Spinal cord (tissue), 10 donors: ENCODE data around the gene DISC1. TPM values are rescaled to one million over a fixed set of nuclear protein-coding genes. Genes with fewer than 3 reads are reported as not detected.

Experiments used
- DNase-seq, 6 donors: peaks; one replicate each; pipeline versions ENCODE4 v3.0.0 to v3.0.0-alpha.2; 2013 to 2015; ENCODE audit warnings: low spot score in 6 of 6, low read depth in 4 of 6
- H3K27ac ChIP-seq: one replicate; pipeline ENCODE4 v1.5.1; 2013; ENCODE audit warnings: low read depth, low read length, control low read depth
- H3K27me3 ChIP-seq: one replicate; pipeline ENCODE4 v1.6.1; 2013; ENCODE audit warnings: low read length; ENCODE audit not compliant: control insufficient read depth, insufficient read depth
- H3K36me3 ChIP-seq: one replicate; pipeline ENCODE4 v1.6.1; 2013; ENCODE audit warnings: low read length; ENCODE audit not compliant: control insufficient read depth, insufficient read depth
- H3K4me1 ChIP-seq: one replicate; pipeline ENCODE4 v1.6.1; 2013; ENCODE audit warnings: low read length; ENCODE audit not compliant: control insufficient read depth, insufficient read depth
- H3K4me3 ChIP-seq: one replicate; pipeline ENCODE4 v1.5.1; 2013; ENCODE audit warnings: low read depth, low read length, control low read depth
- H3K9me3 ChIP-seq: one replicate; pipeline ENCODE4 v1.6.1; 2013; ENCODE audit warnings: low read length; ENCODE audit not compliant: control insufficient read depth, insufficient read depth
- WGBS: methylation state at CpG from one replicate; pipeline ENCODE4 v1.1.5; 2013; ENCODE audit warnings: missing lambda C conversion rate; ENCODE audit not compliant: insufficient coverage; 5-methylcytosine and 5-hydroxymethylcytosine counted together
- polyA plus RNA-seq, 2 donors: library from polyadenylated mRNA; unstranded; fragments of 120-200 nt; gene quantifications; one replicate each; pipeline ENCODE4 v1.2.1, GENCODE V29; 2013; ENCODE audit not compliant: insufficient read length in 2 of 2
- total RNA-seq, 2 donors: library from RNA; depleted of rRNA in 1 of 2; stranded (reverse); fragments of 120-200 nt in 1 of 2; fragments of >200 nt in 1 of 2; gene quantifications; one replicate each; pipeline versions ENCODE4 v1.2.3 to v1.2.4, GENCODE V29; 2013 to 2014
- donor health status: healthy.

The DISC1 gene
- total and polyA plus RNA-seq, 4 donors: 8.3 to 22.1 (median 13.7) TPM

DNA sequence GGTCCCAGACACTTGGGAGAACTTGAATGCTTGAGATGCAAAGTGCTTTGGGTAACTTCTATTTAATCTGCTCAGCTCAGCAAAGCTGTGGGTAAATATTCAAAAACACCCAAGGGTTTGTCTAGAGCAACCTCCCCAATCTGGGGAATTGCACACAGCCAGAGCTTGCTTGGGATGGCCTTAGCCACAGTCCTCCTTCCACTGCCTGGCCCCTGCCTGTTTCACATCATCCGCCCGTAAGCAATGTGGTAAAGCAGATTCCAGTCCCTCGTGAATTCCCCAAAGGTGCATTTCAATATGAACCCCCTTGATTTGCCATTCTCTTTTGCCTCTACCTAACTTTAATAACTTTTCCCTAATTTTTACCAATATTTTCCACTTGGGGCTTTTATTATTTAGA lies 418.1 kb downstream of the DISC1 start:
- 78% methylated on average over 3 of the region's 3 CpGs for WGBS
- no peaks in the 10 kb centered on the region for H3K4me1 ChIP-seq
- H3K27ac ChIP-seq: no peak overlapping the region
- no peaks in the 10 kb centered on the region for H3K27me3 ChIP-seq
- H3K9me3 ChIP-seq: no peaks in the 10 kb centered on the region
- H3K4me3 ChIP-seq: no peak overlapping the region
- H3K36me3 ChIP-seq: no peaks in the 10 kb centered on the region
- no peak for DNase-seq

- Histone ChIP-seq H3K36me3 (no peaks in the 10 kb centered on the region), H3K27me3 (no peaks in the 10 kb centered on the region), H3K27ac (no peak overlapping the region), H3K4me1 (no peaks in the 10 kb centered on the region), H3K9me3 (no peaks in the 10 kb centered on the region), H3K4me3 (no peak overlapping the region)
- 43% methylated on average over 5 of the region's 8 CpGs for WGBS
- no peak for DNase-seq
These were observed 418.8 kb downstream of the DISC1 start for GRCh38 chr1:232045139-232045994.

GRCh38 chr1:232046451-232047306 lies 420.1 kb downstream of the DISC1 start:
- no CpG with 5 or more reads among the region's 3 CpGs for WGBS

GRCh38 chr1:232047473-232047872 lies 420.9 kb downstream of the DISC1 start:
- Histone ChIP-seq H3K4me1 (no peaks in the 10 kb centered on the region), H3K27ac (no peak overlapping the region), H3K4me3 (no peak overlapping the region), H3K36me3 (no peaks in the 10 kb centered on the region), H3K9me3 (no peaks in the 10 kb centered on the region), H3K27me3 (no peaks in the 10 kb centered on the region)
- WGBS: 83% methylated on average over 1 of the region's 2 CpGs
- no peak for DNase-seq

More at GRCh38 chr1:232046451-232047306, 420.1 kb downstream of the DISC1 start:
- no peaks in the 10 kb centered on the region for H3K9me3 ChIP-seq
- H3K27me3 ChIP-seq: no peaks in the 10 kb centered on the region
- H3K27ac ChIP-seq: no peak overlapping the region
- no peaks in the 10 kb centered on the region for H3K4me1 ChIP-seq
- H3K4me3 ChIP-seq: no peak overlapping the region
- DNase-seq: no peak
- no peaks in the 10 kb centered on the region for H3K36me3 ChIP-seq

- Histone ChIP-seq H3K36me3 (no peaks in the 10 kb centered on the region), H3K4me3 (no peak overlapping the region), H3K9me3 (no peaks in the 10 kb centered on the region), H3K4me1 (no peaks in the 10 kb centered on the region), H3K27me3 (no peaks in the 10 kb centered on the region), H3K27ac (no peak overlapping the region)
- WGBS: 86% methylated on average over 6 of the region's 7 CpGs
- DNase-seq: no peak
These were observed 421.9 kb downstream of the DISC1 start for GRCh38 chr1:232048481-232048880.

DNA sequence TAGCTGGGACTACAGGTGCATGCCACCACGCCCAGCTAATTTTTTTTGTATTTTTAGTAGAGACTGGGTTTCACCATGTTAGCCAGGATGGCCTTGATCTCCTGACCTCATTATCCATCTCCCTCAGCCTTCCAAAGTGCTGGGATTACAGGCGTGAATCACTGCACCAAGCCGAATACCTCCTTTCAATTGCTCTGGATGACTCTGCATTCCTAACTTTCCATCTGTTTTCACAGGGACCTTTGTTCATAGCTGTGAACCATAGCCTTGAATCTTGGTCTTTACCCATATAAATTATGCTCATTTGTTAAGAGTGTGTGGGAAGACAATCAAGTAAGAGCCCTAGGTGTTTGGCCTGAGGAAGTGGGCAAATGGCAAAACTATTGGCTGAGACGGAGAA lies 422.7 kb downstream of the DISC1 start:
- no peaks in the 10 kb centered on the region for H3K4me1 ChIP-seq
- H3K9me3 ChIP-seq: no peaks in the 10 kb centered on the region
- no peak overlapping the region for H3K27ac ChIP-seq
- H3K36me3 ChIP-seq: no peaks in the 10 kb centered on the region
- H3K4me3 ChIP-seq: no peak overlapping the region
- H3K27me3 ChIP-seq: no peaks in the 10 kb centered on the region
- WGBS: 94% methylated on average over 2 of the region's 4 CpGs
- no peak for DNase-seq

DNA sequence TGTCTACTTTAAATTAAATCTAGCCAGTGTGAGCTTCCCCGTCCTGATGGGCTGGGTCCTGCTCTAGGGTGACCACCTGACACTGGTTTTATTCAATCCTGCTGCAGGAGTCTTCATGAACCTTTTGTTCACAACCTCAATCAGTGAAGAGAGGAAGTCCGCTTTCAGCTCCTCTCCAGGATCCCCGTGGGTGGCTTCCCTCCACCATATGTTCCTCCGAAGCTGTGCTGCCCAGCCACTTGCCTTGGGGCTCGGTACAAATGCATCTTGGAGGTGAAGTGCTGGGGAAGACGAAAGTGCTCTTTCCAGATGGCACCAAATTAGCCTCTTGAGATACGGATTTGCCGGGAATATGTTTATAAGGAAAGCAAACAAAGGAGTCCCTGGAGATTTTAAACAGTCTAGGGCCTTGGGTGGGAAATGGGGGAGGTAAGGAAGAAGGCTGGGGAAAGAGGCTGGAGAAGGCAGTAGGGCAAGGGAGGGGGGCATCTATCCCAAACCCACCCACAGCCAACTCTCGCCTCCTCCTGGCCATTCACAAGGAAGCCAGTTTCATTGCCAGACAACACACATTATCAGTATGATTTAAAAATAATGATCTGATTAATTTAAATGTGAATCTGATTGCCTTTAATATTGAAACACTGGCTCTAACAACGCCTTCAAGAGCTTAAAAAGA lies 430.8 kb downstream of the DISC1 start:
- WGBS: 69% methylated on average over 5 of the region's 10 CpGs
- no peaks in the 10 kb centered on the region for H3K36me3 ChIP-seq
- no peak for DNase-seq

DNA sequence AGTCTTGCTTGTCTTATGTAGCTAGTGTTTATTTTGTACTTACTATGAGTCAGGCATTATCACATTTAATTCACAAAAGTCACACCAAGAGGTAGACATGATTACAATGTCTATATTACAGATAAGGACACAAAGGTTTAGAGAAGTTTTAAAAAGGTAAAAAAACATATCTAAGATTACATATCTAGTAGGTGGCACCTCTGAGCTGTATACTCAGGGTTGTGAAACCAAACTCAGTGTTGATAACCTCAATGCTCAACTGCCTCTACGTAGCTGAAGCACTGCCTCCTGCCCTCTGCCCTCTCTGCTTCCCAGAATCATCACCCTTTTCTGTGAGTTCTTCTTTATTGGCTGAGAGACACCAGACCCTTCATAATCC lies 431.3 kb downstream of the DISC1 start:
- Histone ChIP-seq H3K4me1 (no peaks in the 10 kb centered on the region), H3K9me3 (no peaks in the 10 kb centered on the region), H3K4me3 (no peak overlapping the region), H3K27ac (no peak overlapping the region), H3K27me3 (no peaks in the 10 kb centered on the region), H3K36me3 (no peaks in the 10 kb centered on the region)
- no peak for DNase-seq
- 88% methylated on average over 1 of the region's 1 CpG for WGBS

More for the DNA sequence above, 430.8 kb downstream of the DISC1 start:
- H3K4me1 ChIP-seq: no peaks in the 10 kb centered on the region
- H3K4me3 ChIP-seq: no peak overlapping the region
- no peaks in the 10 kb centered on the region for H3K27me3 ChIP-seq
- no peaks in the 10 kb centered on the region for H3K9me3 ChIP-seq
- H3K27ac ChIP-seq: no peak overlapping the region

DNA sequence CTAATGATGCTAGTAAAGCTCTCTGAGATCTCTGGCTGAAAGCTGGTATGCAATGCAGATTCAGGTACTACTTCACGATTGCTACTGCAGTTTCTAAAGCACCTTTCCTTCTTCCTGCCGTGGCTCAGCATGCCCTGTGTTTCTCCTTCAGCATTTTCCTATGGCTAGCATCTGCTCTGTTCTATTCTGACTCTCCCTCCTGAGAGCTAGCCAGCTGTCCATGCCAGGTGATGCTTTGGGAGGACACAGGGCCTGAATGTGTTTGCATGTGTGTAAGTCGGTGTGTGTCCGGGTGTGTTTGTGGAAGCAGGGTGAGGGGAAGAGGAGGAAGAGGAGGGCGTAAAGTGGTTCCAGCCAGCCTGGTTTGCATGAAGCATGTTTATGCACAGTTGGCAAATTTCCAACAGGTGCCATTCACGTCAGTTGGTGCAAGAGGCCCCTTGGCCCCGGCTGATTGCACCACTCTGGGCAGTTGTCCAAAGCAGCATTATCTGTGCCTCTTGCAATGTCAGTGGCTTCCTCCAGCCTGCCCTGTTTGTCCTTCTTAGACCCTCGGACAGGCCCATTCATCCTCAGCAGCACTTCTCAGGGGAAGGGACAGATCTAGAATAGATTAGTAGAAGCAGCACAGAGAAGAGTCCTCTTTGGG lies 433.3 kb downstream of the DISC1 start:
- no peaks in the 10 kb centered on the region for H3K9me3 ChIP-seq
- H3K36me3 ChIP-seq: no peaks in the 10 kb centered on the region
- H3K27me3 ChIP-seq: no peaks in the 10 kb centered on the region
- H3K27ac ChIP-seq: no peak overlapping the region
- DNase-seq: peak in 1 of 6 donors; percentile 37
- H3K4me3 ChIP-seq: no peak overlapping the region
- H3K4me1 ChIP-seq: no peaks in the 10 kb centered on the region
- WGBS: 75% methylated on average over 7 of the region's 8 CpGs
